DLD1 (cell line): ENCODE results near the gene ARL8A.
"Not testable (repeated sequence)": the region's sequence is repeated elsewhere in the genome, so short reads cannot be mapped to it uniquely, and the experiment has no call there.

Source experiments
- in situ Hi-C: cut with HindIII; loops from 2 replicates; pipeline ENCODE4 v1.10.0; 2017; ENCODE audit warnings: low sequenced_read_pairs

ARL8A gene

DNA sequence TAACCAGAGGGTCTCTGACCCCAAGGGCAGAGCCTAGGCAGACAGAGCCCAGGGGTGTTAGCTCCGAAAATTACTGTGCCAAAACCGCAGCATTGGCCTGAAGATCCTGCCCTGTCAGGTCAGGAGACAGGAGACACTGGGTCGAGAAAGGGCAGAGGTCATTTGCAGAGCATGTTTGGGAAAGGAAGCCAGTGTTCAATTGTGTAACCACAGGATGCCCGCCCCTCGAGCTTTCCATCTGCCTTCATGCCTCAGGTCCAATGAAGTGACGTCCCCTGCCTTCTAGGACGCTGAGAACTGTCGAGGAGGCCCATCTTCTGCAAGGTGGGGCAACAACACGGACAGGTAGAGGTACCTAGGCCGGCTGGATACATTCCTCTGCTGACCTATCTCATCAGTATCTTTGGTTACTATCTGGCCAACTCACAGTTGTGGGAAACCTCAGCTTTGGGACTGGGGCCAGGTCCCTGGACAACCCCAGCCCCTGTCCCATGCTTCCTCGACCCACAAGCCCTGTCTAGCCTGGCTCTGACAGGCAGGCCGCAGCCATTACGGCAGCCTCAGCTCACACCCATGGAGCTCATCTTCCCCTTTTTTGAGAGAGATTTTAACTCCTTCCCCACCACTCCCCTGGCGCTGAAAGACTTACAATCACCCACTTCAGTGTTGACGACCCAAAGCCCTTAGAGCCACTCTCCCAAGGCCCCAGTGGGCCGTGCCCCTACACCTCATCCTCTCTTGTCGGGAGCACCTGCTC lies 1.3 kb downstream of the ARL8A start:
- in situ Hi-C loops: no loop called here

DNA sequence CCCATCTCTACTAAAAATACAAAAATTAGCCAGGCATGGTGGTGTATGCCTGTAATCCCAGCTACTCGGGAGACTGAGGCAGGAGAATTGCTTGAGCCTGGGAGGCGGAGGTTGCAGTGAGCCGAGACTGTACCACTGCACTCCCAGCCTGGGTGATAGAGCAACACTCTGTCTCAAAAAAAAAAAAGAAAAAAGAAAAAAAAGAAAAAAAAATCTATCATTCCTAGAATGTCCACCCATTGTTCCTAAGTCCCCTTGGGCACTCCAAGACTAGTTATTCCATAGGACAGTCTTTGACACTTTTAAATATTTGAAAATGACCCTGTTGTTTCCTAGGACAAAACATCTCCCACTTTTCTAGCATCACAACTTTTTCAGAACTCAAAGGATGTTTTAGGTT lies 3.1 kb downstream of the ARL8A start:
- in situ Hi-C loops: not testable (repeated sequence)

DNA sequence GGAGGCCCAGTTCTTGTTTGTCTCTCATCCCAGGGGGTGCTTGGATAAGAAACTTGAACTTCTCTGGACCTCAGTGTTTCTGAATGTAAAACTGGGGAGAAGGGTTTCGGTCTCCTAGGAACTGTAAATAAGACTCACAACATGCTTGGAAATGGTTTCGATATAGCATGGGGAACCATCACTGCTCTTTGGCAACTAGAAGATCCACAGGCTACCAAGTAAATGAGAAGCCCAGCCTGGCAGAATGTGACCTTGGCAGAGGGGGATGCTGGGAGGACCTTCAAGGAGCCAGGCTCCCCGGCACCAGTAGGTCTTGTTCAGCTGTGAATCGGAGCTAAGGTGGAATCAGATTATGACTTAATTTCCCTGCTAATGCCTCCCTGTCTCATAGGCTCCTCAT lies 3.7 kb downstream of the ARL8A start:
- in situ Hi-C loops: no loop called here

DNA sequence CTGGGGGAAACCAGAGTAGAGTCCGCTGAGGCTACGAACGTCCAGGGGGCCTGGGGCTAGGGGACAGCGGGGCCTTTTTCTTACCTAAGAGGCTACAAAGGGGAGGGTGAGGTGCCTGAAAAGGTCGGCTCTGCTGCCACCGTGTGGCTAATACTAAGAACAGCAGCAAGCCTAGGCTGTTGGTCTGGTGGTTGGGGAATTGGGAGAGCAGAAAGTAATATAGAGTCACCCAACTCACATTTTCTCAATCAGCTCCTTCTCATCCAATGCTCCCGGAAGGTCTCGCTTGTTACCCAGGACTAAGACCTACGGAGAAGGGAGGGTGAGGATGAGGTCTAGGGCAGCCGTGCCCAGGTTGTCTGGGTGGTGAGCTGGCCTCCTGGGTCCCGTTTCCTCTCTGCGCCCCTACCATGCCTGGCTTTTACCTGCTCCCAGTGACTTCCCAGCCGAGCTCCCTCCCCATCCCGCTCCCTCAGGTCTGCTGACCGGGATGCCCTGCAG lies 9.3 kb downstream of the ARL8A start:
- in situ Hi-C loops: no loop called here

DNA sequence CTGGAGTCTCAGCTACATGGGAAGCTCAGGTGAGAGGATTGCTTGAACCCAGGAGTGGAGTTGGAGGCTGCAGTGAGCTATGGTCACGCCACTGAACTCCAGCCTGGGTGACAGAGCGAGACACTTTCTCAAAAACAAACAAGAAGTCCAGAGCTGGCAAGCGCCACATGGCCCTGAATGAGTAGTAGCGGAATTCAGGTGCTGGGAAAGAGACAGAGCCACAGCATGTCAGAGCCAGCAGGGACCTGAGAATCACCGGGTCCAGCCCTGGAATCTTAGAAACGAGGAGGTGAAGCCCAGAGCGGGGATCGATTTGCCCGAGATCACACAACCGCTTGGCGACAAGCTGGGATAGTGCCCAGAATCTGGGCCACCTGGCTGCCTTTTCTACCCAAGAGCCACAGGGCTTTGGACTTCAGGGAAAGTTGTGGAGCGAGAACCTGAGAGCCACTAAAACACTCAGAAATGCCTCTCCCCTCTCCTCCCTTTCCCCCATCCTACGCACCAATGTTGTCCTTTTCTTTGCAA lies 9.8 kb downstream of the ARL8A start:
- in situ Hi-C loops: no loop called here

DNA sequence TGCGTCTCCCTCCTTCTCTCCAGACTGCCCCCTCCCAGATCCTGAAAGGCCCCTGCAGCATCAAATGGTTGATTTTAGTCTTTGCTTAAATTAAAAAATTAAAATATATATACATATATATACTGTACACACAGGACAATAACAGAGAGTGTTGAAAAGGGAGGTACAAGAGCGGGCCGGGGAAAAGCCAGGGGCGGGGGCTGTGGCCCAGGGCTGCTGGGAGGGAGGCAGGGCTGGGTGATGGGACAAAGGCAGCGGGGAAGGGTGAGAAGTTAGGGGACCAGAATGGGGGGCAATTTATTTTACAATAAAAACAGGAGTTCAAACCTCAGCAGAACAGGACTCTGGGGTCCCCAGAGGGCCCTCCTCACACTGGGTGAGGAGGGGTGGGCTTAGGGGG lies 10.5 kb downstream of the ARL8A start:
- in situ Hi-C loops: no loop called here

DNA sequence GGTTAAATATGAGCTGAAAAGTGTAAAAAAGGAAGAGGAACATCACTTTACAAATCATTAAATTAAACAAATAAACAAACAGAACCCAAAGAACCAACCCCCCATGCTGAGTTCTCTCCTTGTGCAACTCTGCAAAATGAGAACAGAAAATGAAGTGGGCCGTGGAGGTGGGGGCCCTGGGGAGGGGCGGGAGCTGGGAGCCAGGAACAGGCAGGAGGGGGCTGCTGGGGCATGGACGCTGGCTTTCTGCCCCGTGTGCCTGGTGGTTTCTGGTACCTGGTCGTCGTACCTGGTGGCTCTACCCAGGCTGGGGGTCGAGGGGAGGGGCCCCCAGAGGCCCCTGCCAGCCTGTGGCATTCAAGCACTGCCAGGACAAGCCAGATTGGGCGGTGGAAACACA lies 11.0 kb downstream of the ARL8A start:
- in situ Hi-C loops: no loop called here

DNA sequence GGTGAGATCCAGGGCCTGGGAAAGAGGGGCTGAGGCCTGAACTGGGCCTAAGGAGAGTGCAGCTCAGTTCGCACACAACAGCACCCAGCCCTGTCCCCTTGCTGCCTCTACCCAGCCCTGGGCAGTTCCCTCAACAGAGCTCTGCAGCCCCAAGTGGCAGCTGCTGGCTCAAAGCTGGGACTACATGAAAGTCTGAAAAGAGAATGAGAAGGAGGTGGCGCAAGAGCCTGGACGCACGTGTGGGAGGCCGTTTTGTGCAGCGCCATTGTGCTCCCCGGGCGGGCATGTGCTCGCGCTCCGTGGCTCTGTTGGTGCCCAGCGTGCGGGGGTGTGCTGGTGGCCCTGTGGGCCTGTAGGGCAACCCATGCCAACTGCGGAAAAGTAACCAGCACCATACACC lies 11.5 kb downstream of the ARL8A start:
- in situ Hi-C loops: no loop called here

DNA sequence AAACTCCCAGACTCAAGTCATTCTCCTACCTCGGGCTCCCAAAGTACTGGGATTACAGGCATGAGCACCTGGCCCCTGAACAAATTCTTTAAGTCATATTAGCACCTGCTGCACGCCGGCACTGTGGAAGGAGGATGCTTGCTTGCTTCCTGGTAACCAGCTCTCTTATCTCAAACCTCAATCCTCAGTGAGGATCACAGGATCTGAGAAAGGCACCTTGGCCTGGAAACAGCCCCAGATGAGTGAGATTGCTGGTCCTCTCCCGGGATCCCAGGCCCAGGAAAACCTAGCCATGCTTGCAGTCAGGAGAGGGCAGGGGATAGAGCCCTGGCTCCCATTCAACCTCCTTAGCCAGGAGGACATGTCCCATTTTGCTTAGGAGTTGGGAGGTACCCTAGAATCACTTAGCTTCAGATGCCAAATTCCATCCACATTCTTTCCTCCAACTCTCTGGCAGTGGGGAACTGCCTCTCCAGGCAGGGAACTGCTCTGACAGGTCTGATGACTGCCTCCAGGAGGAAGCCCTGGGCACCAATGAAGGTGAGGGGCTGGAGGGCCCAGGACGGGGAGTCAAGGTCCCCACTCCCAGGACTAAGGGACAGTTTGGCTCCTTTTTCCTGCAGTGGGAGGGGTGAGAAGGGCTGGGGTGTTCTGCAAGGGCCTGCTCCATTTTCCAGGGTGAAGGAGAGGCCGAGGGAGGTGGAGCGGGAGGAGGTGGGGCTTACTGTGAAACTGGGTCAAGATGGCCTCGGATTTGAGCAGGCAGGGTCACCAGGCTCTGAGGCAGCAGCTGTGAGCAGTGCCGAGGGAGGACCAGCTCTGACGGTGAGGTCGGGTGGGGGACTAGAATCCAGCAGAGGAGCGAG lies 12.3 kb downstream of the ARL8A start:
- in situ Hi-C loops: no loop called here

DNA sequence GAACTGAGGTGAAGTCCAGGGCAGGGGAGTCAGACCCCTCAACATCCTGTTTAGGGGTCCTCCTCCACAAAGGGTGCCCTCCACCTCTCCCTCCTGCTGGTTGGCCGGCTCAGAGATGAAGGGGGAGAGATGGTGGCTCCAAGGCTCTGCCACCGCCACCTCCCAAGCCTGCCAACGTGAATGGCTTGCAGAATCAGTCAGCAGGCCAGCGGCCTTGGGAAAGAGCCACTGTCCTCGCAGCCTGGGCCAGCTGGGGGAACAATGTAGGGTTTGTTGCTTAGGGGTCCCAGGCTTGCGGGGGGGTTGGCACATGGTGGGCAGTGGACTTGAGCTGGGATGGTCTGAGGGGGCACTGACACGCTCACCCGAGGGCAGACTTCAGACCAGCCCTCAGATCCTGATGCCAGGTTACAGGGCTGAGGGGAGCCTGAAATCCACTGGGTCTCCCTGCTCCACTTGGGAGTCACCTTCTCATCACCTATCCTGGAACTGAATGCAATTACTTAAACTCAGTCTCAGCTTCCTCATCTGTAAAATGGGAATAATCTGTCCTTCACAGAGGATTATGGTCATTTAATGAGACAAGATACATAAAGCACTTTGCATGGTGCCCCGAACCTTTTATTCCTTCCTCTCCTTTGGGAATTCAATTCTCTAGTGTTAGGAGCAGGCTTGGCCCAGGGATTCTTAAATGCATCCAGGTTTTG lies 13.6 kb downstream of the ARL8A start:
- in situ Hi-C loops: no loop called here

DNA sequence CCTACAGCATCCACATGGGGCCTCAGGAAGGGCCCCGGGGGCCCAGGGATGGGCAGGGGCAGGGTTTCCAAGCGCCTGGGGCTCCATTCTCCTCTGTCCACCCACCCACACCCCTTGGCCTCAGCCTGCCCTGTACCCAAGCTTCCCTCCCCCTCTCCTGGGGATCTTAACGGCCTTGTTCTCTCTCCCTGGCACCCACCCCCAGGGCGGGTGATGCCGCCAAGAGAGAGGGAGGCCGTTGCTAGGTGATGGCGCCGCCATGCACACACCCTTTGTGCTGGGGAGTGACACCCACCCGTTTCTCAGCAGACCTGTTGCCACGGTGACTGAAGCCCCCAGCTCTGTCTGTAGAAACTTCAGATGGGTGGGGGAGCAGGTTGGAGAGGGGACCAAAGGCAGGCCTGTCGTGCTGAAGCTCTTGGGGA lies 14.2 kb downstream of the ARL8A start:
- in situ Hi-C loops: no loop called here

DNA sequence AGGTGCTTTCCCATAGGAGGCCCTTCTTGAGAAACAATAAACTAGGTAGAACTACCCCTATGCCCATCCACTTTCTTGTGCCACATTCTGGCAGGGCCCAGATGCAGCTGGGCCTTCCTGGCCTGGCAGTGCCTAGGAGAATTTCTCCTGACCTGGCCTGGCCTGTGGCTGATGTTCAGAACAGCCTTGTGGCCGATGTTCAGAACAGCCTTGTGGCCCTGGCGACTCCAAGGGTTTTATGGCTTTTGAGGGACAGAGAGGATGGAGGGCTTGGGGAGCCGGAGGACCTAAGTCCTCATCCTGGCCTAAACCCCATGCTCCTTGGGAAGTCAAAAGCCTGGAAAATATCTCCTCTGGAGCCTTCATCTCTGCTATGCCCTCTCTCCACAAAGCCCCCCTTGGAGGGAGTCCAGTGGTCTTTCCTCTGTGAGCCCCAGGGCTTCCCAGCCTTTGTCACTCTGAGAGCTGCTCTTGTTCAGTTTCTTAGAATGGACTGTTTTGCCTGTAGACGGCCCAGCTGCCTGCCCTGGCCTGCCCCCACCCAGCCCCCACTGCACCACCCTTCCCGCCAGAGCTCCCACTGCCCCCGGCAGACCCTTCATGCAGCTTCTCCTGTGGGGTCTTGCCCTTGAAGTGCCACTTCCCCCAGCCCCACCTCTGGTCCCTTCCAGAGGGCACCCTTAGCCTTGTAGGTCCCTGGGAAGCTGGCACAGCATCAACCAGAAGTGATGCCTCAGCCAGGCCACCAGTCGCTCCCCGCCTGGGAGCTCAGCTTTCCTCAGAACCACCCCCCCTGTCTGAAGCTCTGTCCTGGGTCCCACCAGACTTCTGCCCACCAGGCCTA lies 14.9 kb downstream of the ARL8A start:
- in situ Hi-C loops: no loop called here

DNA sequence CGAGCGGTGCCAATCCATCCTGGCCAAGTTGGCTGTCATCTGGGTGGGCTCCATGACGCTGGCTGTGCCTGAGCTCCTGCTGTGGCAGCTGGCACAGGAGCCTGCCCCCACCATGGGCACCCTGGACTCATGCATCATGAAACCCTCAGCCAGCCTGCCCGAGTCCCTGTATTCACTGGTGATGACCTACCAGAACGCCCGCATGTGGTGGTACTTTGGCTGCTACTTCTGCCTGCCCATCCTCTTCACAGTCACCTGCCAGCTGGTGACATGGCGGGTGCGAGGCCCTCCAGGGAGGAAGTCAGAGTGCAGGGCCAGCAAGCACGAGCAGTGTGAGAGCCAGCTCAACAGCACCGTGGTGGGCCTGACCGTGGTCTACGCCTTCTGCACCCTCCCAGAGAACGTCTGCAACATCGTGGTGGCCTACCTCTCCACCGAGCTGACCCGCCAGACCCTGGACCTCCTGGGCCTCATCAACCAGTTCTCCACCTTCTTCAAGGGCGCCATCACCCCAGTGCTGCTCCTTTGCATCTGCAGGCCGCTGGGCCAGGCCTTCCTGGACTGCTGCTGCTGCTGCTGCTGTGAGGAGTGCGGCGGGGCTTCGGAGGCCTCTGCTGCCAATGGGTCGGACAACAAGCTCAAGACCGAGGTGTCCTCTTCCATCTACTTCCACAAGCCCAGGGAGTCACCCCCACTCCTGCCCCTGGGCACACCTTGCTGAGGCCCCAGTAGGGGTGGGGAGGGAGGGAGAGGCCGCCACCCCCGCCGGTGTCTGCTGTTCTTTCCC lies 16.5 kb downstream of the ARL8A start:
- in situ Hi-C loops: no loop called here

DNA sequence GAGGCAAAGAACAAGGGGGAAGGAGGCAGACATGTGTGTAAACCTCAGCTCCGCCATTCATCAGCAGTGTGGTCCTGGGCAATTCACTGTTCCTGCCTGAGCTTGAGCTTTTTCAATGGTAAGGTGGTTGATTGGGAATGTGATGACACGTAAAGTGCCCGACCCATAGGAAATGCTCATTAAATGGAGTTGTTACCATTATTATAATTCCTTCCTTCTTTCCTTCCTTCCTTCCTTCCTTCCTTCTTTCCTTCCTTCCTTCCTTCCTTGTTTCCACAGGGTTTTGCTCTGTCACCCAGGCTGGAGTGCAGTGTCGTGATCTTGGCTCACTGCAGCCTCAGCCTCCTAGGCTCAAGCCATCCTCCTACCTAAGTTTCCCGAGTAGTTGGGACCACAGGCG lies 17.5 kb downstream of the ARL8A start:
- in situ Hi-C loops: no loop called here

DNA sequence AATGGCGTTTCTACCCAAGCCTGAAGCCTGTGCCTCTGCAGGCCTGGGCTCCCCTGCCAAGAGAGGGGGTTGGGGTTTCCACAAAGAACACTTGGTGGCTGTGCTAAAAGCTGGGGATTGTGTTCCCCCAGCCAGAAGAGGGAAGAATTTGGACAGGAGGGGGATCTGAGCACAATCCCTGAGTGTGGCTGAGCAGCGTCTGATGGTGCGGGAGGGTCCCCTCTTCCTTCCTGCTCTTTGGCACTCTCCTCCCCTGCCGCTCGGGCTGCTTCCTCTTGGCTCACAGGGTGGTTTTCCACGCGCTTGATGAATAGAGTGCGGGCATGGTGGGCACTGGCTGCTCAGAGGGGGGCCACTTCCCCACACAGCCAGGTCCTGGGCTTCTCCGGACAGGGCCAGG lies 18.1 kb downstream of the ARL8A start:
- in situ Hi-C loops: no loop called here

DNA sequence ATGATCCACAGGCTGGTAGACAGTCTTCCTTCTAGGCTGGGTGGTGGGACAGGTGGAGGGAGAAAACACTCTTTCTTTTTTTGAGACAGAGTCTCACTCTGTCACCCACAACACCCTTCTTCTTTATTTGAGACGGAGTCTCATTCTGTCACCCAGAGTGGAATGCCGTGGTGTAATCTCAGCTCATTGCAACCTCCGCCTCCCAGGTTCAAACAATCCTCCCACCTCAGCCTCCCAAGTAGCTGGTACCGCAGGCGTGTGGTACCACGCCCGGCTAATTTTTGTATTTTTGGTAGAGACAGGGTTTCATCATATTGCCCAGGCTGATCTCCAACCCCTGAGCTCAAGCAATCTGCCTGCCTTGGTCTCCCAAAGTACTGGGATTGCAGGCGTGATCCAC lies 18.9 kb downstream of the ARL8A start:
- in situ Hi-C loops: no loop called here

DNA sequence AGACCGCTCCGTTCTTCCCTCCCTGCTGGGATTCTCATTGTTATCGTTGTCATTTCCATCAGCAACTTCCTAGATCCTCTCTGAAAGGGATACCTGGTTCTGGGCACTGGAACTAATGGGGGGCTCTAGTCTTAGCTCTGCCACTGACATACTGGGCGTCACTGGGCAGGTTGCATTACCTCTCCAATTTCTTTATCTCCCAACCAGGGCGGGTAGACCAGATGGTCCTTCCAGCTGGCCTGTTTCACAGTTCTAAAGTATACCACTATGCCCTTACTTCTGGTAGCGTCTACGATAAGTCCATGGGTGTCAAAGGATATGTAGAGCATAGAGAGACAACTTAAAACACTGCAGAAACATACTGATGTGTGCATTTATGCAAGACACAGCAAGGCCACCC lies 20.4 kb downstream of the ARL8A start:
- in situ Hi-C loops: no loop called here

DNA sequence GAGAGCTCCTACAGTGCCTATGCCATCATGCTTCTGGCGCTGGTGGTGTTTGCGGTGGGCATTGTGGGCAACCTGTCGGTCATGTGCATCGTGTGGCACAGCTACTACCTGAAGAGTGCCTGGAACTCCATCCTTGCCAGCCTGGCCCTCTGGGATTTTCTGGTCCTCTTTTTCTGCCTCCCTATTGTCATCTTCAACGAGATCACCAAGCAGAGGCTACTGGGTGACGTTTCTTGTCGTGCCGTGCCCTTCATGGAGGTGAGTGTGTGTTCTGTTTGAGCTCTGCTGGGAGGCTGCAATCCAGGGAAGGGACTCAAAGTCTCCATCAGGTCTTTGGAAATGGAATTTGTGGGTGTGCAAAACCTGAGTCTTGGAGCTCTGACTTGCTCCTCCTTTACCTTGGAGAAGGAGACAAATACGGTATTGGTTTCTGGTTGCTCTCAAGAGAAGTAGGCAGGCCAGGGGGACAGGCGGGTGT lies 21.2 kb downstream of the ARL8A start:
- in situ Hi-C loops: no loop called here

DNA sequence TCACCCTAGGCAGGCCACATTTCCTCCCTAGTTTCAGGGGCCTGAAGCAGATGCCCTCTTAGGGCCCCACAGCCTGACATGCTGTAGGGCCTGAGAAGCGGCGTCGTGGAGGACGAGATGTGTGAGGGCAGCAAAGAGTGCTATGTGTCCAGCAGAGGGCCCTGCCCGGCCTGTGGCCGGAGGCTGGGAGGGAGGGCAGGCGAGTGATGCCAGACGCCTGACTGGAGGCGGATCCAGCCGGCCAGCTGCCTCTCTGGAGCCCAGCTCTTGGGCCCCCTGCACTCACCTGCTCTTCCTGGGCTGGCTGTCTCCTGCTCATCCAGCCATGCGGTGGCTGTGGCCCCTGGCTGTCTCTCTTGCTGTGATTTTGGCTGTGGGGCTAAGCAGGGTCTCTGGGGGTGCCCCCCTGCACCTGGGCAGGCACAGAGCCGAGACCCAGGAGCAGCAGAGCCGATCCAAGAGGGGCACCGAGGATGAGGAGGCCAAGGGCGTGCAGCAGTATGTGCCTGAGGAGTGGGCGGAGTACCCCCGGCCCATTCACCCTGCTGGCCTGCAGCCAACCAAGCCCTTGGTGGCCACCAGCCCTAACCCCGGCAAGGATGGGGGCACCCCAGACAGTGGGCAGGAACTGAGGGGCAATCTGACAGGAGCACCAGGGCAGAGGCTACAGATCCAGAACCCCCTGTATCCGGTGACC lies 21.8 kb downstream of the ARL8A start, which contains the start of gene GPR37L1:
Gene GPR37L1 (plus strand): TSS at position 279 of the 697 bp plus-strand sequence. CDS start 47 bp downstream, at position 326.
- in situ Hi-C loops: no loop called here
